H9 (cell line): Measurements from ENCODE around the gene EHMT2. TPM values are rescaled to one million over a fixed set of nuclear protein-coding genes. Genes with fewer than 3 reads are reported as not detected.

ENCODE experiments used
- DNase-seq: peaks from one replicate; pipeline ENCODE4 v3.0.0-alpha.2; 2017
- H2AFZ ChIP-seq: one replicate; pipeline ENCODE4 v1.6.1; 2013; ENCODE audit warnings: mild to moderate bottlenecking, low read length, control low read depth, moderate library complexity
- H2AK5ac ChIP-seq: 2 replicates; pipeline ENCODE4 v1.6.1; 2013; ENCODE audit warnings: low read length, control low read depth, mixed read lengths; ENCODE audit not compliant: insufficient read length
- H2BK120ac ChIP-seq: one replicate; pipeline ENCODE4 v1.6.1; 2013; ENCODE audit warnings: low read depth, mild to moderate bottlenecking, low read length, control low read depth, inconsistent platforms; ENCODE audit not compliant: poor library complexity, severe bottlenecking
- H2BK12ac ChIP-seq: 2 replicates; pipeline ENCODE4 v1.6.1; 2013; ENCODE audit warnings: low read length, control low read depth, mixed read lengths, low read depth; ENCODE audit not compliant: insufficient read length
- H2BK15ac ChIP-seq: 2 replicates; pipeline ENCODE4 v1.6.1; 2013; ENCODE audit warnings: low read depth, low read length, control low read depth
- H2BK20ac ChIP-seq: one replicate; pipeline ENCODE4 v1.6.1; 2013; ENCODE audit warnings: low read depth, mild to moderate bottlenecking, low read length, control low read depth, inconsistent platforms; ENCODE audit not compliant: poor library complexity, severe bottlenecking
- H2BK5ac ChIP-seq: 2 replicates; pipeline ENCODE4 v1.6.1; 2013; ENCODE audit warnings: low read length, control low read depth, mixed read lengths; ENCODE audit not compliant: insufficient read length
- H3K14ac ChIP-seq: 2 replicates; pipeline ENCODE4 v1.6.1; 2013; ENCODE audit warnings: low read length, control low read depth; ENCODE audit not compliant: insufficient read depth
- H3K18ac ChIP-seq: 2 replicates; pipeline ENCODE4 v1.6.1; 2013; ENCODE audit warnings: low read depth, mild to moderate bottlenecking, mixed read lengths, low read length, control low read depth; ENCODE audit not compliant: insufficient read length
- H3K23ac ChIP-seq: 2 replicates; pipeline ENCODE4 v1.6.1; 2013; ENCODE audit warnings: low read length, control low read depth, mixed read lengths, low read depth; ENCODE audit not compliant: insufficient read length
- H3K23me2 ChIP-seq: 2 replicates; pipeline ENCODE4 v1.6.1; 2013; ENCODE audit warnings: low read depth, mild to moderate bottlenecking, mixed read lengths, low read length, control low read depth; ENCODE audit not compliant: insufficient read length, poor library complexity, severe bottlenecking
- H3K27ac ChIP-seq: 2 replicates; pipeline ENCODE4 v1.5.1; 2013; ENCODE audit warnings: low read length, control low read depth, mixed read lengths, low read depth; ENCODE audit not compliant: insufficient read length
- H3K27me3 ChIP-seq: 2 replicates; pipeline ENCODE4 v1.6.1; 2013; ENCODE audit warnings: low read length, control low read depth, inconsistent platforms; ENCODE audit not compliant: insufficient read depth
- H3K4ac ChIP-seq: 2 replicates; pipeline ENCODE4 v1.6.1; 2013; ENCODE audit warnings: low read depth, mild to moderate bottlenecking, control low read depth, inconsistent platforms, low read length, moderate library complexity
- H3K4me1 ChIP-seq: 2 replicates; pipeline ENCODE4 v1.6.1; 2013; ENCODE audit warnings: low read length, control low read depth, inconsistent platforms; ENCODE audit not compliant: insufficient read depth
- H3K4me2 ChIP-seq: 2 replicates; pipeline ENCODE4 v1.6.1; 2013; ENCODE audit warnings: low read length, control low read depth, mixed read lengths; ENCODE audit not compliant: insufficient read length, insufficient read depth
- H3K56ac ChIP-seq: 2 replicates; pipeline ENCODE4 v1.6.1; 2013; ENCODE audit warnings: low read depth, mild to moderate bottlenecking, mixed read lengths, low read length, control low read depth; ENCODE audit not compliant: insufficient read length
- H3K79me1 ChIP-seq: 2 replicates; pipeline ENCODE4 v1.6.1; 2013; ENCODE audit warnings: low read depth, mild to moderate bottlenecking, moderate library complexity, low read length, control low read depth, inconsistent platforms; ENCODE audit not compliant: insufficient read depth, poor library complexity, severe bottlenecking
- H3K79me2 ChIP-seq: 2 replicates; pipeline ENCODE4 v1.6.1; 2013; ENCODE audit warnings: low read length, control low read depth, inconsistent platforms; ENCODE audit not compliant: insufficient read depth
- H3K9ac ChIP-seq: 2 replicates; pipeline ENCODE4 v1.6.1; 2013; ENCODE audit warnings: low read length, control low read depth, mixed read lengths; ENCODE audit not compliant: insufficient read length; ENCODE audit errors: extremely low read depth
- H3K9me3 ChIP-seq: one replicate; pipeline ENCODE4 v1.6.1; 2013; ENCODE audit warnings: low read depth, low read length, inconsistent platforms; ENCODE audit not compliant: control insufficient read depth
- H3T11ph ChIP-seq: one replicate; pipeline ENCODE4 v1.6.1; 2013; ENCODE audit warnings: mild to moderate bottlenecking, low read length, control low read depth, inconsistent platforms
- H4K20me1 ChIP-seq: one replicate; pipeline ENCODE4 v1.6.1; 2013; ENCODE audit not compliant: control insufficient read depth, insufficient read length, insufficient read depth
- H4K5ac ChIP-seq: 2 replicates; pipeline ENCODE4 v1.6.1; 2013; ENCODE audit warnings: low read depth, mild to moderate bottlenecking, mixed read lengths, low read length, control low read depth; ENCODE audit not compliant: insufficient read length
- H4K8ac ChIP-seq: replicated peaks from 2 replicates; pipeline ENCODE4 v1.6.1; 2013; ENCODE audit warnings: low read length, control low read depth, mixed read lengths, low read depth; ENCODE audit not compliant: insufficient read length
- H4K91ac ChIP-seq: 2 replicates; pipeline ENCODE4 v1.6.1; 2013; ENCODE audit warnings: low read depth, mild to moderate bottlenecking, moderate library complexity, mixed read lengths, low read length, control low read depth; ENCODE audit not compliant: insufficient read length
- H3K27ac Mint-ChIP-seq, 3 experiments: 2 replicates in 2 of 3; 3 replicates in 1 of 3; pipeline ENCODE4 v1.8.0; 2020 to 2021; ENCODE audit warnings: mixed read lengths in 3 of 3, mild to moderate bottlenecking in 1 of 3, moderate library complexity in 1 of 3
- H3K27me3 Mint-ChIP-seq: 2 replicates; pipeline ENCODE4 v1.8.0; 2021; ENCODE audit warnings: low read depth, mild to moderate bottlenecking, moderate library complexity, mixed read lengths
- H3K36me3 Mint-ChIP-seq, 3 experiments: 2 replicates in 2 of 3; 3 replicates in 1 of 3; pipeline ENCODE4 v1.8.0; 2020 to 2021; ENCODE audit warnings: low read depth in 3 of 3, mixed read lengths in 3 of 3; ENCODE audit not compliant: insufficient read depth in 1 of 3
- H3K4me1 Mint-ChIP-seq, 2 experiments: 2 replicates each; pipeline ENCODE4 v1.8.0; 2020; ENCODE audit warnings: mixed read lengths in 2 of 2
- H3K4me3 Mint-ChIP-seq, 2 experiments: 2 replicates in 1 of 2; 3 replicates in 1 of 2; pipeline ENCODE4 v1.8.0; 2020 to 2021; ENCODE audit warnings: mild to moderate bottlenecking in 2 of 2, mixed read lengths in 2 of 2, moderate library complexity in 1 of 2
- H3K9me3 Mint-ChIP-seq, 2 experiments: 2 replicates in 1 of 2; 3 replicates in 1 of 2; pipeline ENCODE4 v1.8.0; 2020; ENCODE audit warnings: mild to moderate bottlenecking in 2 of 2, mixed read lengths in 2 of 2, moderate library complexity in 1 of 2
- WGBS: extraction: QIAGEN DNeasy Blood & Tissue Kit; methylation state at CpG from one replicate; pipeline ENCODE4 v1.1.7; 2013; ENCODE audit warnings: missing lambda C conversion rate, low lambda C conversion rate, mixed read lengths; ENCODE audit not compliant: insufficient read length; ENCODE audit errors: extremely low coverage; 5-methylcytosine and 5-hydroxymethylcytosine counted together
- total RNA-seq: library from RNA; stranded (reverse); gene quantifications from 2 replicates; pipeline ENCODE4 v1.2.1, GENCODE V29; 2021
- TF ChIP-seq, protein P1 (sequence below): fragments of 200-600 bp; sonication (generic); conservative IDR thresholded peaks from 3 replicates; pipeline ENCODE4 v1.8.0; 2021; ENCODE audit warnings: antibody characterized with exemption, mild to moderate bottlenecking

The EHMT2 gene
- total RNA-seq, 1 experiment from 2014 or later = 124 TPM

DNA sequence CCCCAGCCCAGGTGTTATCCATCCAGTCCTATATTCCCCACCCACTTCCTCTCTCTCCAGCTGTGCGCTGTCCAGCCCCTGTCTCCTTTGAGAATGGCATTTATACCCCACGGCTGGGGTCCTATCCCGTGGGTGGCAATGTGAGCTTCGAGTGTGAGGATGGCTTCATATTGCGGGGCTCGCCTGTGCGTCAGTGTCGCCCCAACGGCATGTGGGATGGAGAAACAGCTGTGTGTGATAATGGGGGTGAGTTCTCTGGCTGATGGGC is 31.1 kb upstream of the EHMT2 start:
- H3K56ac ChIP-seq = no peak overlapping the region
- H3K27ac ChIP-seq = no peak overlapping the region
- no peaks in the 10 kb centered on the region for H4K20me1 ChIP-seq
- no peak overlapping the region for H4K8ac ChIP-seq
- H3K79me1 ChIP-seq = no peaks in the 10 kb centered on the region
- H4K91ac ChIP-seq = no peak overlapping the region
- H3K4me2 ChIP-seq = no peak overlapping the region
- Mint-ChIP-seq H3K4me1 (no peaks in the 10 kb centered on the region; a peak in 1 of 4 replicates), H3K36me3 (peaks cover 0 to 6% (median 2%) of the 10 kb centered on the region in 3 experiments; a peak in 1 of 7 replicates), H3K27ac (no peak overlapping the region), H3K27me3 (peaks cover 17% of the 10 kb centered on the region), H3K9me3 (peaks cover 9 to 13% of the 10 kb centered on the region in 2 experiments), H3K4me3 (no peak overlapping the region)
- H2BK20ac ChIP-seq = no peak overlapping the region
- WGBS = no CpG with 5 or more reads among the region's 9 CpGs
- no peak overlapping the region; the same call in 1 of the 2 replicates for H3K14ac ChIP-seq
- H2AK5ac ChIP-seq = no peak overlapping the region
- no peak overlapping the region for H2BK120ac ChIP-seq
- H2BK15ac ChIP-seq = no peak overlapping the region
- H4K5ac ChIP-seq = no peak overlapping the region
- no peak overlapping the region for H3K18ac ChIP-seq
- H3K79me2 ChIP-seq = no peaks in the 10 kb centered on the region
- no peak overlapping the region for H3K4ac ChIP-seq
- no peak overlapping the region for H2AFZ ChIP-seq
- H3K23me2 ChIP-seq = no peaks in the 10 kb centered on the region
- no peaks in the 10 kb centered on the region for H3K9me3 ChIP-seq
- H3K9ac ChIP-seq = no peak overlapping the region
- H2BK12ac ChIP-seq = no peak overlapping the region
- no peak overlapping the region for H2BK5ac ChIP-seq
- no peaks in the 10 kb centered on the region for H3K27me3 ChIP-seq
- DNase-seq = no peak
- no peak overlapping the region for H3T11ph ChIP-seq
- TF ChIP-seq, protein P1, sequence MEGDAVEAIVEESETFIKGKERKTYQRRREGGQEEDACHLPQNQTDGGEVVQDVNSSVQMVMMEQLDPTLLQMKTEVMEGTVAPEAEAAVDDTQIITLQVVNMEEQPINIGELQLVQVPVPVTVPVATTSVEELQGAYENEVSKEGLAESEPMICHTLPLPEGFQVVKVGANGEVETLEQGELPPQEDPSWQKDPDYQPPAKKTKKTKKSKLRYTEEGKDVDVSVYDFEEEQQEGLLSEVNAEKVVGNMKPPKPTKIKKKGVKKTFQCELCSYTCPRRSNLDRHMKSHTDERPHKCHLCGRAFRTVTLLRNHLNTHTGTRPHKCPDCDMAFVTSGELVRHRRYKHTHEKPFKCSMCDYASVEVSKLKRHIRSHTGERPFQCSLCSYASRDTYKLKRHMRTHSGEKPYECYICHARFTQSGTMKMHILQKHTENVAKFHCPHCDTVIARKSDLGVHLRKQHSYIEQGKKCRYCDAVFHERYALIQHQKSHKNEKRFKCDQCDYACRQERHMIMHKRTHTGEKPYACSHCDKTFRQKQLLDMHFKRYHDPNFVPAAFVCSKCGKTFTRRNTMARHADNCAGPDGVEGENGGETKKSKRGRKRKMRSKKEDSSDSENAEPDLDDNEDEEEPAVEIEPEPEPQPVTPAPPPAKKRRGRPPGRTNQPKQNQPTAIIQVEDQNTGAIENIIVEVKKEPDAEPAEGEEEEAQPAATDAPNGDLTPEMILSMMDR = no peak
- no peaks in the 10 kb centered on the region for H3K4me1 ChIP-seq
- H3K23ac ChIP-seq = no peak overlapping the region
